Peyer's patch (tissue), 4 donors: ENCODE measurements around the gene MRAP.

ENCODE experiments used
- CTCF ChIP-seq, 6 experiments: fragments of 450-650 bp in 4 of 6; fragments of 200-600 bp in 2 of 6; sonication (generic) in 1 of 6; IDR thresholded peaks; one replicate each; pipeline ENCODE4 v1.5.1; 2017 to 2019; ENCODE audit warnings: antibody characterized with exemption in 6 of 6, mild to moderate bottlenecking in 3 of 6, moderate library complexity in 1 of 6
- POLR2A ChIP-seq, 2 donors: fragments of 450-650 bp; IDR thresholded peaks; one replicate each; pipeline ENCODE4 v1.5.1; 2017; ENCODE audit warnings: antibody characterized with exemption in 2 of 2, mild to moderate bottlenecking in 2 of 2, moderate library complexity in 2 of 2

- TF ChIP-seq POLR2A (IDR thresholded peaks at IDR 0.05) (no peak), CTCF (IDR thresholded peaks at IDR 0.05) (no peak)
These were observed 20.4 kb downstream of the MRAP start for GRCh38 chr21:32319012-32319411.
